Psoas muscle (tissue), 8 donors: ENCODE measurements around the gene UBE3C. TPM values are rescaled to one million over a fixed set of nuclear protein-coding genes. Genes with fewer than 3 reads are reported as not detected.

Experiments used
- ATAC-seq, 4 donors: fragments of 200-7000 bp; cut with Tn5 transposase; one replicate each; pipeline ENCODE4 v1.9.1; 2020; ENCODE audit warnings: moderate library complexity in 3 of 4, mild to moderate bottlenecking in 2 of 4
- DNase-seq, 2 donors: peaks; one replicate each; pipeline ENCODE4 v3.0.0-alpha.2; 2020
- H3K27ac ChIP-seq: fragments of 200-600 bp; one replicate; pipeline ENCODE4 v1.8.0; 2022
- H3K27me3 ChIP-seq, 3 donors: fragments of 200-600 bp in 1 of 3; one replicate each; pipeline versions ENCODE4 v1.6.1 to v1.8.0; 2013 to 2022; ENCODE audit warnings: low read length in 2 of 3, mild to moderate bottlenecking in 2 of 3, moderate library complexity in 1 of 3; ENCODE audit not compliant: insufficient read depth in 3 of 3
- H3K36me3 ChIP-seq, 2 donors: fragments of 200-600 bp in 1 of 2; one replicate each; pipeline versions ENCODE4 v1.6.1 to v1.8.0; 2013 to 2022; ENCODE audit warnings: low read depth in 1 of 2, mild to moderate bottlenecking in 1 of 2, moderate library complexity in 1 of 2; ENCODE audit not compliant: insufficient read depth in 1 of 2
- H3K4me1 ChIP-seq: fragments of 200-600 bp; one replicate; pipeline ENCODE4 v1.8.0; 2022
- H3K4me3 ChIP-seq: fragments of 200-600 bp; one replicate; pipeline ENCODE4 v1.8.0; 2022; ENCODE audit warnings: mild to moderate bottlenecking
- H3K9me3 ChIP-seq: fragments of 200-600 bp; one replicate; pipeline ENCODE4 v1.8.0; 2022
- WGBS, 3 donors: extraction: QIAGEN DNeasy Blood & Tissue Kit; methylation state at CpG; one replicate each; pipeline versions ENCODE4 v1.1.6 to v1.1.7; 2013; 5-methylcytosine and 5-hydroxymethylcytosine counted together
- intact Hi-C, 2 donors: fragments of 100-400 bp; cut with DNase I; formaldehyde crosslinking; loops; one replicate each; pipeline versions ENCODE4 v1.11.0 to v1.14.2; 2022
- polyA plus RNA-seq, 3 donors: library from polyadenylated mRNA; stranded (reverse); fragments of 200-250 nt; gene quantifications; one replicate each; pipeline ENCODE4 v1.2.3, GENCODE V29; 2013
- total RNA-seq, 4 donors: library from RNA; stranded (reverse); fragmentation: NEBNext Ultra II Directional in 2 of 4; extraction: Animal tissue kit (Norgen Biotek cat#: 25700) in 2 of 4; gene quantifications; one replicate each; pipeline versions ENCODE4 v1.2.1 to v1.2.4, GENCODE V29; 2021 to 2023
- TF ChIP-seq, protein P1 (sequence below): fragments of 200-600 bp; IDR thresholded peaks from one replicate; pipeline ENCODE4 v1.8.0; 2022; ENCODE audit warnings: antibody characterized with exemption
- donor health status: healthy with polysubstance abuse.
- donor health status: DM: no; HTN: no; CAD: no; lungs with moderate emphysema.
- donor health status: Bipolar disorder and iron deficiency.
- donor health status: healthy.
- donor health status: DM: yes; HTN: yes; CAD: no.
- donor health status: DM: no; HTN: no; CAD: no.
- donor health status: DM: no; HTN: no; CAD: no.
- donor health status: DM: yes; HTN: yes; CAD: no.

The UBE3C gene
- total and polyA plus RNA-seq, 7 donors = 31.9 to 94.2 (median 60.2) TPM

GRCh38 chr7:157282141-157282801 lies 143.5 kb downstream of the UBE3C start:
- 64 to 77% (median 67%) methylated on average over 25 of the region's 25 CpGs for WGBS, 3 donors
- intact Hi-C loops = no loop called here
- Histone ChIP-seq H3K27me3 (peaks cover 0 to 27% (median 10%) of the 10 kb centered on the region in 3 donors), H3K9me3 (no peaks in the 10 kb centered on the region), H3K4me3 (no peak overlapping the region), H3K36me3 (no peaks in the 10 kb centered on the region), H3K27ac (no peak overlapping the region), H3K4me1 (no peaks in the 10 kb centered on the region)
- TF ChIP-seq, protein P1, sequence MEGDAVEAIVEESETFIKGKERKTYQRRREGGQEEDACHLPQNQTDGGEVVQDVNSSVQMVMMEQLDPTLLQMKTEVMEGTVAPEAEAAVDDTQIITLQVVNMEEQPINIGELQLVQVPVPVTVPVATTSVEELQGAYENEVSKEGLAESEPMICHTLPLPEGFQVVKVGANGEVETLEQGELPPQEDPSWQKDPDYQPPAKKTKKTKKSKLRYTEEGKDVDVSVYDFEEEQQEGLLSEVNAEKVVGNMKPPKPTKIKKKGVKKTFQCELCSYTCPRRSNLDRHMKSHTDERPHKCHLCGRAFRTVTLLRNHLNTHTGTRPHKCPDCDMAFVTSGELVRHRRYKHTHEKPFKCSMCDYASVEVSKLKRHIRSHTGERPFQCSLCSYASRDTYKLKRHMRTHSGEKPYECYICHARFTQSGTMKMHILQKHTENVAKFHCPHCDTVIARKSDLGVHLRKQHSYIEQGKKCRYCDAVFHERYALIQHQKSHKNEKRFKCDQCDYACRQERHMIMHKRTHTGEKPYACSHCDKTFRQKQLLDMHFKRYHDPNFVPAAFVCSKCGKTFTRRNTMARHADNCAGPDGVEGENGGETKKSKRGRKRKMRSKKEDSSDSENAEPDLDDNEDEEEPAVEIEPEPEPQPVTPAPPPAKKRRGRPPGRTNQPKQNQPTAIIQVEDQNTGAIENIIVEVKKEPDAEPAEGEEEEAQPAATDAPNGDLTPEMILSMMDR = no peak
- DNase-seq (no peak), ATAC-seq (no peak)

- Histone ChIP-seq H3K27ac (no peak overlapping the region), H3K9me3 (no peaks in the 10 kb centered on the region), H3K4me1 (no peaks in the 10 kb centered on the region), H3K36me3 (no peaks in the 10 kb centered on the region), H3K4me3 (no peak overlapping the region), H3K27me3 (peaks cover 0 to 11% (median 4%) of the 10 kb centered on the region in 3 donors)
- intact Hi-C loops = no loop called here
- ATAC-seq (no peak), DNase-seq (no peak)
- 83 to 89% (median 88%) methylated on average over 17 of the region's 17 CpGs for WGBS, 3 donors
- TF ChIP-seq, protein P1 = no peak
These were observed 145.7 kb downstream of the UBE3C start for GRCh38 chr7:157284229-157285014.

DNA sequence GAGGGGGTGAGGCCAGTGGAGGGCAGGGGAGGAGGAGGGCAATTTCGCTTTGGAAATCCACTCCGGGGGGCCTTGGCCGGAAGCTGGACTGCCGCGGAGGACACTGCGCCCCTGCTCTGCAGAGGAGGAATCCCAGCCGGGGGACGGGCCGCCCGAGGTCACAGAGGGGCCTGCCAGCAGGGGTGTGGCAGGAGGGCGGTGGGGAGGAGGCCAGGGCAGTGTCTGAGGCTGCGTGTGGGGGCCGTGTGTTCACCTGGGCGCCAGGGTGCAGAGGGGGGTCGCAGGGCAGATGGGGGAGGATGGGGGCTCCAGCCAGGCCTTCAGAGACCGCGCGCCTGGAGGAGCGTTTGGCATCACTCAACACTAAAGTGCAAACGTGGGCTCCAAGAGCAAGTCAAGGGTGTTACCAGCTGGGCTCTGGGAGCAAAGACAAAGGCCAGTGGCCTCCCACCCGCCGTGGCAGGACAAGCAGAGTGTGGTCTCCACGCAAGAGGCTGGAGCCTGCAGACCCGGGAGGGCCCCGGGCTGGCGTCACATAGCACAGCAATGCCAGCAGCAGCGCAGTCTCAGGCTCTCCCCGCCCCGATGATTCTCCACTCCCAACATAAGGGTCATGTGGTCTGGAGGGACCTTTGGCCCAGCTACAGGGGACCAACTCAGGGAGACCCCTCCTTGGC lies 152.8 kb downstream of the UBE3C start:
- H3K9me3 ChIP-seq = no peaks in the 10 kb centered on the region
- H3K4me3 ChIP-seq = no peak overlapping the region
- DNase-seq = no peak
- no peaks in the 10 kb centered on the region for H3K27me3 ChIP-seq
- intact Hi-C loops = no loop called here
- no peak for ATAC-seq
- TF ChIP-seq, protein P1 = no peak
- no peaks in the 10 kb centered on the region for H3K4me1 ChIP-seq
- H3K36me3 ChIP-seq = no peaks in the 10 kb centered on the region
- 78 to 82% (median 80%) methylated on average over 25 to 29 of the region's 29 CpGs for WGBS, 3 donors
- no peak overlapping the region for H3K27ac ChIP-seq

DNA sequence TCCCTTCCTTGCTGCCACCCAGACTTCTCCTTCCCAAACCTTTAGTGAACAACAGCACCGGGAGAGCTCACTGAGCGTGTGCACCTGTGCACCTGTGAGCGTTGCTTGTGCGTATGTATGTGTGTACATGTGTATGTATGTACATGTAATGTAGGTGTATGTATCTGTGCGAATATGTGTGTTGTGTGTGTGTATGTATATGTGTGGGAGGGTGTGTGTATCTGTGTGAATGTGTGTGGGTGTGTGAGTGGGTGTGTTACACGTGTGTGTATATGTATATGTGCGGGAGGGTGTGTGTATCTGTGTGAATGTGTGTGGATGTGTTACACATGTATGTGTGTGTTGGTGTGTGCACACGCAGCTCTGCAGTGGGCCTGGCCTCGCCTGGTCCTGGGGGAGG lies 153.5 kb downstream of the UBE3C start:
- H3K36me3 ChIP-seq = no peaks in the 10 kb centered on the region
- 91 to 93% (median 92%) methylated on average over 9 of the region's 9 CpGs for WGBS, 3 donors
- no peak overlapping the region for H3K4me3 ChIP-seq
- DNase-seq = no peak
- no peak for ATAC-seq
- no peaks in the 10 kb centered on the region for H3K27me3 ChIP-seq
- intact Hi-C loops = no loop called here
- TF ChIP-seq, protein P1 = no peak
- no peaks in the 10 kb centered on the region for H3K4me1 ChIP-seq
- H3K9me3 ChIP-seq = no peaks in the 10 kb centered on the region
- no peak overlapping the region for H3K27ac ChIP-seq
